GM23338 (cell line): ENCODE data around the gene FIG4. TPM values are rescaled to one million over a fixed set of nuclear protein-coding genes. Genes with fewer than 3 reads are reported as not detected.

Experiments
- ATAC-seq: fragments of 200-7000 bp; cut with Tn5 transposase; 3 replicates; pipeline ENCODE4 v1.9.1; 2020
- DNase-seq: peaks from one replicate; pipeline ENCODE4 v3.0.0-alpha.2; 2015; ENCODE audit warnings: low spot score
- H2AFZ ChIP-seq: fragments of 200-600 bp; sonication (generic); 2 replicates; pipeline ENCODE4 v1.8.0; 2016; ENCODE audit warnings: antibody characterized with exemption, mild to moderate bottlenecking, moderate library complexity
- H3F3A ChIP-seq: fragments of 200-600 bp; sonication (generic); replicated peaks from 2 replicates; pipeline ENCODE4 v1.8.0; 2017; ENCODE audit warnings: antibody characterized with exemption, mixed run types, low read depth
- H3K27ac ChIP-seq: fragments of 200-600 bp; sonication (generic); 2 replicates; pipeline ENCODE4 v1.6.1; 2016; ENCODE audit warnings: low read depth
- H3K27me3 ChIP-seq: fragments of 200-600 bp; sonication (generic); 2 replicates; pipeline ENCODE4 v1.8.0; 2016; ENCODE audit warnings: mild to moderate bottlenecking, mixed run types, moderate library complexity; ENCODE audit not compliant: insufficient read depth
- H3K36me3 ChIP-seq: fragments of 200-600 bp; sonication (generic); 2 replicates; pipeline ENCODE4 v1.8.0; 2016; ENCODE audit warnings: mild to moderate bottlenecking; ENCODE audit not compliant: insufficient read depth
- H3K4me1 ChIP-seq: fragments of 200-600 bp; sonication (generic); 2 replicates; pipeline ENCODE4 v1.8.0; 2016; ENCODE audit warnings: mild to moderate bottlenecking, moderate library complexity; ENCODE audit not compliant: insufficient read depth
- H3K4me2 ChIP-seq: fragments of 200-600 bp; sonication (generic); 2 replicates; pipeline ENCODE4 v1.7.1; 2017; ENCODE audit warnings: mixed run types
- H3K4me3 ChIP-seq: fragments of 200-600 bp; sonication (generic); 2 replicates; pipeline ENCODE4 v1.6.1; 2016; ENCODE audit warnings: mixed run types
- H3K79me2 ChIP-seq: fragments of 200-600 bp; sonication (generic); replicated peaks from 2 replicates; pipeline ENCODE4 v1.8.0; 2017; ENCODE audit warnings: mild to moderate bottlenecking; ENCODE audit not compliant: insufficient read depth
- H3K9me2 ChIP-seq: fragments of 200-600 bp; sonication (generic); 2 replicates; pipeline ENCODE4 v1.8.0; 2017; ENCODE audit not compliant: insufficient read depth
- H4K20me1 ChIP-seq: fragments of 200-600 bp; sonication (generic); replicated peaks from 2 replicates; pipeline ENCODE4 v1.8.0; 2017; ENCODE audit warnings: mild to moderate bottlenecking; ENCODE audit not compliant: insufficient read depth
- H3K27ac Mint-ChIP-seq: 2 replicates; pipeline ENCODE4 v1.8.0; 2020; ENCODE audit warnings: inconsistent platforms, mild to moderate bottlenecking, moderate library complexity, mixed read lengths
- H3K27me3 Mint-ChIP-seq: 3 replicates; pipeline ENCODE4 v1.8.0; 2022; ENCODE audit warnings: low read depth, mild to moderate bottlenecking, moderate library complexity, mixed read lengths, inconsistent platforms; ENCODE audit not compliant: insufficient read depth, poor library complexity
- H3K36me3 Mint-ChIP-seq: 3 replicates; pipeline ENCODE4 v1.8.0; 2021; ENCODE audit warnings: low read depth, mild to moderate bottlenecking, inconsistent platforms, moderate library complexity, mixed read lengths
- H3K4me1 Mint-ChIP-seq: 3 replicates; pipeline ENCODE4 v1.8.0; 2020; ENCODE audit warnings: mild to moderate bottlenecking, inconsistent platforms, mixed read lengths
- H3K4me3 Mint-ChIP-seq: 3 replicates; pipeline ENCODE4 v1.8.0; 2021; ENCODE audit warnings: moderate library complexity, mild to moderate bottlenecking, inconsistent platforms, mixed read lengths
- H3K9me3 Mint-ChIP-seq: 3 replicates; pipeline ENCODE4 v1.8.0; 2020; ENCODE audit warnings: moderate library complexity, mild to moderate bottlenecking, inconsistent platforms, mixed read lengths
- CREB1 ChIP-seq: fragments of 250-450 bp; sonication (Bioruptor Pico); IDR thresholded peaks from 2 replicates; pipeline ENCODE4 v1.5.0; 2020; ENCODE audit warnings: low read depth, mild to moderate bottlenecking, moderate library complexity
- EZH2 ChIP-seq: fragments of 200-600 bp; sonication (generic); IDR thresholded peaks from one replicate; pipeline ENCODE4 v1.8.0; 2017; ENCODE audit warnings: antibody characterized with exemption, mild to moderate bottlenecking, low read depth; ENCODE audit not compliant: unreplicated experiment
- EZH2phosphoT487 ChIP-seq: fragments of 200-600 bp; sonication (generic); IDR thresholded peaks from one replicate; pipeline ENCODE4 v1.8.1; 2018; ENCODE audit warnings: antibody characterized with exemption; ENCODE audit not compliant: unreplicated experiment
- JUNB ChIP-seq: IDR thresholded peaks from one replicate; pipeline ENCODE4 v1.6.1; 2016; ENCODE audit warnings: antibody characterized with exemption; ENCODE audit not compliant: unreplicated experiment
- NANOG ChIP-seq: IDR thresholded peaks from 2 replicates; pipeline ENCODE4 v1.6.1; 2016; ENCODE audit warnings: antibody characterized with exemption, borderline replicate concordance
- POLR2AphosphoS5 ChIP-seq: IDR thresholded peaks from 2 replicates; pipeline ENCODE4 v1.6.1; 2016; ENCODE audit warnings: antibody characterized with exemption, low read depth
- STAT1 ChIP-seq: IDR thresholded peaks from one replicate; pipeline ENCODE4 v1.6.1; 2016; ENCODE audit warnings: antibody characterized with exemption; ENCODE audit not compliant: unreplicated experiment
- ZNF114 ChIP-seq: fragments of 250-450 bp; sonication (Bioruptor Pico); IDR thresholded peaks from 2 replicates; pipeline ENCODE4 v1.5.0; 2020; ENCODE audit warnings: mild to moderate bottlenecking, moderate library complexity
- ZNF331 ChIP-seq: fragments of 250-450 bp; sonication (Bioruptor Pico); IDR thresholded peaks from 2 replicates; pipeline ENCODE4 v1.5.0; 2020; ENCODE audit warnings: low read depth, mild to moderate bottlenecking, moderate library complexity
- polyA plus RNA-seq: library from polyadenylated mRNA; unstranded; fragments of >200 nt; fragmentation: Nextera tagmentation; extraction: Ambion mirVana; gene quantifications from 2 replicates; pipeline ENCODE4 v1.2.1, GENCODE V29; 2016
- total RNA-seq: library from RNA; depleted of rRNA; stranded (reverse); fragments of >200 nt; shearing (Covaris generic); gene quantifications from 2 replicates; pipeline ENCODE4 v1.2.3, GENCODE V29; 2014
- TF ChIP-seq, protein P1 (sequence below), 2 experiments: fragments of 200-600 bp in 1 of 2; sonication (generic) in 1 of 2; conservative IDR thresholded peaks; 2 replicates each; pipeline versions ENCODE4 v1.5.1 to v1.6.1; 2016 to 2017; ENCODE audit warnings: antibody characterized with exemption in 2 of 2, low read depth in 2 of 2, mild to moderate bottlenecking in 2 of 2, moderate library complexity in 1 of 2
- TF ChIP-seq, protein P2 (sequence below): IDR thresholded peaks from one replicate; pipeline ENCODE4 v1.6.1; 2018; ENCODE audit warnings: antibody characterized with exemption; ENCODE audit not compliant: unreplicated experiment
- TF ChIP-seq, protein P3 (sequence below): fragments of 250-450 bp; sonication (Bioruptor Pico); IDR thresholded peaks from 2 replicates; pipeline ENCODE4 v1.5.0; 2020; ENCODE audit warnings: mild to moderate bottlenecking, moderate library complexity
- TF ChIP-seq, protein P4 (sequence below): IDR thresholded peaks from 2 replicates; pipeline ENCODE4 v1.6.1; 2016; ENCODE audit warnings: antibody characterized with exemption

The FIG4 gene
- total and polyA plus RNA-seq, 2 experiments from 2014 or later: 7.0 to 16.9 TPM

DNA sequence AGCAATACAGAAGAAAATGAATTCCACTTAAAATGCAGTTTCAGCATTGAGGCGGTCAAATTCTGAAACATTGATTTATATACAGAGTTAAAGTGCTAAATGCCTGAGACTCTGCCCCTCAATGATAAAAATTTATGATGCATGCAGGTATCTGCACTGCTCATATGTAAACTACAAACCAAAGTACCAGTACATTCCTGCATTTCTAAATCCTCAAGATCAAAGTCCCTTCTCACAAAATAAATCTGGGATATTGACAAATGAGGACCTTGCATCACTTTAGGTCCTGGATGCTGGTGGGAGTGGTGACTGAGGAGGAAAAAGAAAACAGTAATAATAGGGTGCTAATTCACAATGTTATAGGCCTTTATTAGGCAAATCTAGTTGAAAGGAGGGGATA is 101.9 kb downstream of the FIG4 start:
- Histone ChIP-seq H3K36me3 (no peaks in the 10 kb centered on the region), H3F3A (no peaks in the 10 kb centered on the region), H3K4me1 (peaks cover 27% of the 10 kb centered on the region), H3K4me2 (no peak overlapping the region), H4K20me1 (no peaks in the 10 kb centered on the region), H3K79me2 (no peaks in the 10 kb centered on the region), H3K27me3 (no peaks in the 10 kb centered on the region), H3K4me3 (no peak overlapping the region), H3K9me2 (no peaks in the 10 kb centered on the region), H2AFZ (no peak overlapping the region), H3K27ac (no peak overlapping the region)
- Mint-ChIP-seq H3K27me3 (no peaks in the 10 kb centered on the region), H3K36me3 (peaks cover 5% of the 10 kb centered on the region; the same call in 1 of the 3 replicates), H3K4me3 (no peak overlapping the region), H3K27ac (no peak overlapping the region), H3K9me3 (no peaks in the 10 kb centered on the region), H3K4me1 (peaks cover 25% of the 10 kb centered on the region)
- no peak for ATAC-seq
- DNase-seq: no peak
- TF ChIP-seq, protein P1, sequence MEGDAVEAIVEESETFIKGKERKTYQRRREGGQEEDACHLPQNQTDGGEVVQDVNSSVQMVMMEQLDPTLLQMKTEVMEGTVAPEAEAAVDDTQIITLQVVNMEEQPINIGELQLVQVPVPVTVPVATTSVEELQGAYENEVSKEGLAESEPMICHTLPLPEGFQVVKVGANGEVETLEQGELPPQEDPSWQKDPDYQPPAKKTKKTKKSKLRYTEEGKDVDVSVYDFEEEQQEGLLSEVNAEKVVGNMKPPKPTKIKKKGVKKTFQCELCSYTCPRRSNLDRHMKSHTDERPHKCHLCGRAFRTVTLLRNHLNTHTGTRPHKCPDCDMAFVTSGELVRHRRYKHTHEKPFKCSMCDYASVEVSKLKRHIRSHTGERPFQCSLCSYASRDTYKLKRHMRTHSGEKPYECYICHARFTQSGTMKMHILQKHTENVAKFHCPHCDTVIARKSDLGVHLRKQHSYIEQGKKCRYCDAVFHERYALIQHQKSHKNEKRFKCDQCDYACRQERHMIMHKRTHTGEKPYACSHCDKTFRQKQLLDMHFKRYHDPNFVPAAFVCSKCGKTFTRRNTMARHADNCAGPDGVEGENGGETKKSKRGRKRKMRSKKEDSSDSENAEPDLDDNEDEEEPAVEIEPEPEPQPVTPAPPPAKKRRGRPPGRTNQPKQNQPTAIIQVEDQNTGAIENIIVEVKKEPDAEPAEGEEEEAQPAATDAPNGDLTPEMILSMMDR (conservative IDR thresholded peaks at IDR 0.05; ENCODE audit: low read depth in 2 of 2): no peak
- TF ChIP-seq NANOG: no peak
- no peak for TF ChIP-seq STAT1
- TF ChIP-seq CREB1: no peak
- TF ChIP-seq, protein P2, sequence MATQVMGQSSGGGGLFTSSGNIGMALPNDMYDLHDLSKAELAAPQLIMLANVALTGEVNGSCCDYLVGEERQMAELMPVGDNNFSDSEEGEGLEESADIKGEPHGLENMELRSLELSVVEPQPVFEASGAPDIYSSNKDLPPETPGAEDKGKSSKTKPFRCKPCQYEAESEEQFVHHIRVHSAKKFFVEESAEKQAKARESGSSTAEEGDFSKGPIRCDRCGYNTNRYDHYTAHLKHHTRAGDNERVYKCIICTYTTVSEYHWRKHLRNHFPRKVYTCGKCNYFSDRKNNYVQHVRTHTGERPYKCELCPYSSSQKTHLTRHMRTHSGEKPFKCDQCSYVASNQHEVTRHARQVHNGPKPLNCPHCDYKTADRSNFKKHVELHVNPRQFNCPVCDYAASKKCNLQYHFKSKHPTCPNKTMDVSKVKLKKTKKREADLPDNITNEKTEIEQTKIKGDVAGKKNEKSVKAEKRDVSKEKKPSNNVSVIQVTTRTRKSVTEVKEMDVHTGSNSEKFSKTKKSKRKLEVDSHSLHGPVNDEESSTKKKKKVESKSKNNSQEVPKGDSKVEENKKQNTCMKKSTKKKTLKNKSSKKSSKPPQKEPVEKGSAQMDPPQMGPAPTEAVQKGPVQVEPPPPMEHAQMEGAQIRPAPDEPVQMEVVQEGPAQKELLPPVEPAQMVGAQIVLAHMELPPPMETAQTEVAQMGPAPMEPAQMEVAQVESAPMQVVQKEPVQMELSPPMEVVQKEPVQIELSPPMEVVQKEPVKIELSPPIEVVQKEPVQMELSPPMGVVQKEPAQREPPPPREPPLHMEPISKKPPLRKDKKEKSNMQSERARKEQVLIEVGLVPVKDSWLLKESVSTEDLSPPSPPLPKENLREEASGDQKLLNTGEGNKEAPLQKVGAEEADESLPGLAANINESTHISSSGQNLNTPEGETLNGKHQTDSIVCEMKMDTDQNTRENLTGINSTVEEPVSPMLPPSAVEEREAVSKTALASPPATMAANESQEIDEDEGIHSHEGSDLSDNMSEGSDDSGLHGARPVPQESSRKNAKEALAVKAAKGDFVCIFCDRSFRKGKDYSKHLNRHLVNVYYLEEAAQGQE: no peak
- TF ChIP-seq, protein P3, sequence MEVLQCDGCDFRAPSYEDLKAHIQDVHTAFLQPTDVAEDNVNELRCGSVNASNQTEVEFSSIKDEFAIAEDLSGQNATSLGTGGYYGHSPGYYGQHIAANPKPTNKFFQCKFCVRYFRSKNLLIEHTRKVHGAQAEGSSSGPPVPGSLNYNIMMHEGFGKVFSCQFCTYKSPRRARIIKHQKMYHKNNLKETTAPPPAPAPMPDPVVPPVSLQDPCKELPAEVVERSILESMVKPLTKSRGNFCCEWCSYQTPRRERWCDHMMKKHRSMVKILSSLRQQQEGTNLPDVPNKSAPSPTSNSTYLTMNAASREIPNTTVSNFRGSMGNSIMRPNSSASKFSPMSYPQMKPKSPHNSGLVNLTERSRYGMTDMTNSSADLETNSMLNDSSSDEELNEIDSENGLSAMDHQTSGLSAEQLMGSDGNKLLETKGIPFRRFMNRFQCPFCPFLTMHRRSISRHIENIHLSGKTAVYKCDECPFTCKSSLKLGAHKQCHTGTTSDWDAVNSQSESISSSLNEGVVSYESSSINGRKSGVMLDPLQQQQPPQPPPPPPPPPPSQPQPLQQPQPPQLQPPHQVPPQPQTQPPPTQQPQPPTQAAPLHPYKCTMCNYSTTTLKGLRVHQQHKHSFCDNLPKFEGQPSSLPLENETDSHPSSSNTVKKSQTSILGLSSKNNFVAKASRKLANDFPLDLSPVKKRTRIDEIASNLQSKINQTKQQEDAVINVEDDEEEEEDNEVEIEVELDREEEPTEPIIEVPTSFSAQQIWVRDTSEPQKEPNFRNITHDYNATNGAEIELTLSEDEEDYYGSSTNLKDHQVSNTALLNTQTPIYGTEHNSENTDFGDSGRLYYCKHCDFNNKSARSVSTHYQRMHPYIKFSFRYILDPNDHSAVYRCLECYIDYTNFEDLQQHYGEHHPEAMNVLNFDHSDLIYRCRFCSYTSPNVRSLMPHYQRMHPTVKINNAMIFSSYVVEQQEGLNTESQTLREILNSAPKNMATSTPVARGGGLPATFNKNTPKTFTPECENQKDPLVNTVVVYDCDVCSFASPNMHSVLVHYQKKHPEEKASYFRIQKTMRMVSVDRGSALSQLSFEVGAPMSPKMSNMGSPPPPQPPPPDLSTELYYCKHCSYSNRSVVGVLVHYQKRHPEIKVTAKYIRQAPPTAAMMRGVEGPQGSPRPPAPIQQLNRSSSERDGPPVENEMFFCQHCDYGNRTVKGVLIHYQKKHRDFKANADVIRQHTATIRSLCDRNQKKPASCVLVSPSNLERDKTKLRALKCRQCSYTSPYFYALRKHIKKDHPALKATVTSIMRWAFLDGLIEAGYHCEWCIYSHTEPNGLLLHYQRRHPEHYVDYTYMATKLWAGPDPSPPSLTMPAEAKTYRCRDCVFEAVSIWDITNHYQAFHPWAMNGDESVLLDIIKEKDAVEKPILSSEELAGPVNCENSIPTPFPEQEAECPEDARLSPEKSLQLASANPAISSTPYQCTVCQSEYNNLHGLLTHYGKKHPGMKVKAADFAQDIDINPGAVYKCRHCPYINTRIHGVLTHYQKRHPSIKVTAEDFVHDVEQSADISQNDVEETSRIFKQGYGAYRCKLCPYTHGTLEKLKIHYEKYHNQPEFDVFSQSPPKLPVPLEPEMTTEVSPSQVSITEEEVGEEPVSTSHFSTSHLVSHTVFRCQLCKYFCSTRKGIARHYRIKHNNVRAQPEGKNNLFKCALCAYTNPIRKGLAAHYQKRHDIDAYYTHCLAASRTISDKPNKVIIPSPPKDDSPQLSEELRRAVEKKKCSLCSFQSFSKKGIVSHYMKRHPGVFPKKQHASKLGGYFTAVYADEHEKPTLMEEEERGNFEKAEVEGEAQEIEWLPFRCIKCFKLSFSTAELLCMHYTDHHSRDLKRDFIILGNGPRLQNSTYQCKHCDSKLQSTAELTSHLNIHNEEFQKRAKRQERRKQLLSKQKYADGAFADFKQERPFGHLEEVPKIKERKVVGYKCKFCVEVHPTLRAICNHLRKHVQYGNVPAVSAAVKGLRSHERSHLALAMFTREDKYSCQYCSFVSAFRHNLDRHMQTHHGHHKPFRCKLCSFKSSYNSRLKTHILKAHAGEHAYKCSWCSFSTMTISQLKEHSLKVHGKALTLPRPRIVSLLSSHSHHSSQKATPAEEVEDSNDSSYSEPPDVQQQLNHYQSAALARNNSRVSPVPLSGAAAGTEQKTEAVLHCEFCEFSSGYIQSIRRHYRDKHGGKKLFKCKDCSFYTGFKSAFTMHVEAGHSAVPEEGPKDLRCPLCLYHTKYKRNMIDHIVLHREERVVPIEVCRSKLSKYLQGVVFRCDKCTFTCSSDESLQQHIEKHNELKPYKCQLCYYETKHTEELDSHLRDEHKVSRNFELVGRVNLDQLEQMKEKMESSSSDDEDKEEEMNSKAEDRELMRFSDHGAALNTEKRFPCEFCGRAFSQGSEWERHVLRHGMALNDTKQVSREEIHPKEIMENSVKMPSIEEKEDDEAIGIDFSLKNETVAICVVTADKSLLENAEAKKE (CRISPR knock-in tag): no peak
- no peak for TF ChIP-seq EZH2
- no peak for TF ChIP-seq ZNF331
- TF ChIP-seq, protein P4, sequence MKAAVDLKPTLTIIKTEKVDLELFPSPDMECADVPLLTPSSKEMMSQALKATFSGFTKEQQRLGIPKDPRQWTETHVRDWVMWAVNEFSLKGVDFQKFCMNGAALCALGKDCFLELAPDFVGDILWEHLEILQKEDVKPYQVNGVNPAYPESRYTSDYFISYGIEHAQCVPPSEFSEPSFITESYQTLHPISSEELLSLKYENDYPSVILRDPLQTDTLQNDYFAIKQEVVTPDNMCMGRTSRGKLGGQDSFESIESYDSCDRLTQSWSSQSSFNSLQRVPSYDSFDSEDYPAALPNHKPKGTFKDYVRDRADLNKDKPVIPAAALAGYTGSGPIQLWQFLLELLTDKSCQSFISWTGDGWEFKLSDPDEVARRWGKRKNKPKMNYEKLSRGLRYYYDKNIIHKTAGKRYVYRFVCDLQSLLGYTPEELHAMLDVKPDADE: no peak
- TF ChIP-seq JUNB: no peak
- no peak for TF ChIP-seq POLR2AphosphoS5
- TF ChIP-seq ZNF114: no peak
- TF ChIP-seq EZH2phosphoT487: no peak
